Measurements from ENCODE around the gene FABP7. TPM values are rescaled to one million over a fixed set of nuclear protein-coding genes. Genes with fewer than 3 reads are reported as not detected.

FABP7 gene
- total and polyA plus RNA-seq, 2 of the 13 experiments (the other 11 are each of a cell fraction or from before 2014, with no cell fraction given) = not detected

DNA sequence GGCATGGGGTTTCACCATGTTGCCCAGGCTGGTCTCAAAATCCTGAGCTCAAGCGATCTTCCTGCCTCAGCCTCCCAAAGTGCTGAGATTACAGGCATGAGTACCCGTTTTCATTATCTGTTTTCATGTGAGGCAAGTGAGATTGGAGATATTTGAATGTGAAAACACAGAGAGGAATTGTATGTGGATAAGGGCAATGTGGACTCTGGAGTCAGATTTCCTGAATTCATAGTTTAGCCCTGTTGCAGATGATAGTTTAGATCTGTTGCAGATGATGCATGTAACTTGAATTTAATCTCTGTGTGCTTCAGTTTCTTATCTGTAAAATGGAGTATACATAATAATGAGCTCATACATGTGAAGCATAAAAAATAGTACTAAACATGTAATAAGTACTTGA, 13.2 kb downstream of the FABP7 start (continued):
- TF ChIP-seq NR2F2 (IDR thresholded peaks at IDR 0.05; ENCODE audit: borderline replicate concordance, low read depth) (no peak), ZNF644 (CRISPR knock-in tag; IDR thresholded peaks at IDR 0.05; ENCODE audit: low read depth) (no peak), NFYC (CRISPR knock-in tag; IDR thresholded peaks at IDR 0.05) (no peak), RXRA (CRISPR knock-in tag; IDR thresholded peaks at IDR 0.05) (no peak)

GRCh38 chr6:122797537-122797936, 18.0 kb downstream of the FABP7 start:
- Histone ChIP-seq H3K9ac (ENCODE audit: insufficient read depth, low read depth, low read length) (peak overlapping the region; percentile 10; the same call in 1 of the 2 replicates), H3K27ac (ENCODE audit: extremely low read length, insufficient read depth, low read length) (peak overlapping the region; percentile 69), H3K79me2 (ENCODE audit: insufficient read depth, low read length) (no peaks in the 10 kb centered on the region), H3K9me3 (ENCODE audit: low read length) (no peaks in the 10 kb centered on the region), H3K4me3 (replicated peaks in 1 of 3; ENCODE audit: insufficient read depth in 1 of 3, low read depth in 2 of 3, low read length in 3 of 3) (no peak overlapping the region), H3K27me3 (ENCODE audit: control insufficient read depth in 1 of 2, insufficient read depth in 2 of 2, low read length in 2 of 2) (no peaks in the 10 kb centered on the region), H3K36me3 (replicated peaks in 1 of 2; ENCODE audit: control insufficient read depth in 1 of 2, insufficient read depth in 2 of 2, low read length in 2 of 2) (no peaks in the 10 kb centered on the region), H3K4me2 (ENCODE audit: low read depth, low read length) (peak overlapping the region; percentile 55), H2AFZ (ENCODE audit: low read length) (no peak overlapping the region), H4K20me1 (ENCODE audit: insufficient read depth, low read length) (no peaks in the 10 kb centered on the region), H3K4me1 (ENCODE audit: insufficient read depth, low read length) (peaks cover 66% of the 10 kb centered on the region)
- intact Hi-C loops (cut with micrococcal nuclease; ENCODE audit: unreplicated experiment) = no loop called here
- no TSS peak for BruUV-seq (replicated peaks)
- DNase-seq (ENCODE audit: low spot score) = no peak
- 0 out of 2 replicates have a peak, but pooled peaks have one; percentile 1 for TF ChIP-seq TOE1 (CRISPR knock-in tag; IDR thresholded peaks at IDR 0.05)
- no peak for TF ChIP-seq BCL6 (CRISPR knock-in tag; IDR thresholded peaks at IDR 0.05)
- TF ChIP-seq GLI4 (CRISPR knock-in tag; IDR thresholded peaks at IDR 0.05; ENCODE audit: borderline replicate concordance) = 0 out of 2 replicates have a peak, but pooled peaks have one; percentile 28
- TF ChIP-seq GABPB1 (CRISPR knock-in tag; IDR thresholded peaks at IDR 0.05) = 0 out of 2 replicates have a peak, but pooled peaks have one; percentile 1
- TF ChIP-seq KLF6 (CRISPR knock-in tag; IDR thresholded peaks at IDR 0.05) = 0 out of 2 replicates have a peak, but pooled peaks have one; percentile 9
- TF ChIP-seq KDM1A (CRISPR knock-in tag; IDR thresholded peaks at IDR 0.05) = no peak
- TF ChIP-seq ZBTB40 (IDR thresholded peaks at IDR 0.05) = peak; percentile 84
- TF ChIP-seq ZBTB40 (CRISPR knock-in tag; IDR thresholded peaks at IDR 0.05) = peak; percentile 98
- in situ Hi-C loops (cut with HindIII; ENCODE audit: extremely low pct_ligation_motif_present, low pct_unique_long_range_greater_than_20kb) = no loop called here
- 98% methylated on average over 3 of the region's 3 CpGs for WGBS (ENCODE audit: low lambda C conversion rate)
- ATAC-seq = no peak
- POLR2A ChIA-PET = interaction anchor here (0.7 to 5.9 kb wide), 5 partner anchors 8 to 326 kb away, joined by 3 to 177 read pairs (median 4); partner anchors contain the start of genes SERINC1 and SMPDL3A
- no peak for FAIRE-seq
- CTCF ChIA-PET (ENCODE audit: low intra/inter-chr PET ratio, low total read pairs) = interaction anchor here (1.3 kb wide), 1 partner anchor 8 kb away, joined by 4 read pairs; the partner anchor contains the start of gene SMPDL3A
